DOHH2 (cell line): ENCODE results near the gene KRT38.

Experiments used
- EZH2phosphoT487 ChIP-seq: fragments of 200-600 bp; sonication (generic); IDR thresholded peaks from 2 replicates; pipeline ENCODE4 v1.6.1; 2017; ENCODE audit warnings: borderline replicate concordance, mild to moderate bottlenecking, antibody characterized with exemption, low read length, moderate library complexity, mixed read lengths
- TF ChIP-seq, protein P1 (sequence below): fragments of 200-600 bp; sonication (generic); IDR thresholded peaks from one replicate; pipeline ENCODE4 v1.5.1; 2014; ENCODE audit warnings: antibody characterized with exemption, mild to moderate bottlenecking, low read depth, low read length; ENCODE audit not compliant: poor library complexity, severe bottlenecking

DNA sequence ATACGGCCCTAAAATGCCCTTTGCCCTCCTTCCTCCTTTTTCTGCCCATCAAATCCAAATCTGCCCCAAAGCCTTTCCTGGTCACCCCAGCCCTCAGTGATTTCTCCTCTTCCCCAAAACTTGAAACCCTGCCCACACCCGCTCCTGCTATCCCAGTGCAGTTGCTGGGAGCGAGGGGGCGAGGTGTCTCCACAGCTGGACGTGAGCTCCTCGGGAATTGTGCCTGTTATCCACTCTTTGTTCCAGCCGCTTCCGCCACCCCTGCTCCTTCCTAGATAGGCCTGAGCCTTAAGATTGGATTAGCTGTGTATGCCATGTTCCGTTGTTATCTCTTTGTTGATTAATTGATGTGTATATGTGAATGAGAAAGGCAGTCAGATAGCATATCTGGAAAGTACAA lies 42.7 kb upstream of the KRT38 start:
- TF ChIP-seq, protein P1, sequence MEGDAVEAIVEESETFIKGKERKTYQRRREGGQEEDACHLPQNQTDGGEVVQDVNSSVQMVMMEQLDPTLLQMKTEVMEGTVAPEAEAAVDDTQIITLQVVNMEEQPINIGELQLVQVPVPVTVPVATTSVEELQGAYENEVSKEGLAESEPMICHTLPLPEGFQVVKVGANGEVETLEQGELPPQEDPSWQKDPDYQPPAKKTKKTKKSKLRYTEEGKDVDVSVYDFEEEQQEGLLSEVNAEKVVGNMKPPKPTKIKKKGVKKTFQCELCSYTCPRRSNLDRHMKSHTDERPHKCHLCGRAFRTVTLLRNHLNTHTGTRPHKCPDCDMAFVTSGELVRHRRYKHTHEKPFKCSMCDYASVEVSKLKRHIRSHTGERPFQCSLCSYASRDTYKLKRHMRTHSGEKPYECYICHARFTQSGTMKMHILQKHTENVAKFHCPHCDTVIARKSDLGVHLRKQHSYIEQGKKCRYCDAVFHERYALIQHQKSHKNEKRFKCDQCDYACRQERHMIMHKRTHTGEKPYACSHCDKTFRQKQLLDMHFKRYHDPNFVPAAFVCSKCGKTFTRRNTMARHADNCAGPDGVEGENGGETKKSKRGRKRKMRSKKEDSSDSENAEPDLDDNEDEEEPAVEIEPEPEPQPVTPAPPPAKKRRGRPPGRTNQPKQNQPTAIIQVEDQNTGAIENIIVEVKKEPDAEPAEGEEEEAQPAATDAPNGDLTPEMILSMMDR = no peak
- TF ChIP-seq EZH2phosphoT487 = no peak
